Aorta (tissue), 5 donors: Measurements from ENCODE around the gene RAET1L. TPM values are rescaled to one million over a fixed set of nuclear protein-coding genes. Genes with fewer than 3 reads are reported as not detected.
"Not testable (repeated sequence)": the region's sequence is repeated elsewhere in the genome, so short reads cannot be mapped to it uniquely, and the experiment has no call there.

Experiments
- ATAC-seq: fragments of 200-7000 bp; cut with Tn5 transposase; one replicate; pipeline ENCODE4 v1.9.1; 2022; ENCODE audit warnings: moderate library complexity; ENCODE audit not compliant: low FRiP score
- DNase-seq, 2 donors: peaks; one replicate each; pipeline ENCODE4 v3.0.0-alpha.2; 2020
- H3K27ac ChIP-seq, 2 donors: one replicate each; pipeline ENCODE4 v1.5.1; 2013; ENCODE audit warnings: low read length in 2 of 2, mild to moderate bottlenecking in 2 of 2, moderate library complexity in 2 of 2, control low read depth in 1 of 2, inconsistent platforms in 1 of 2, low read depth in 1 of 2
- H3K27me3 ChIP-seq, 2 donors: one replicate each; pipeline ENCODE4 v1.6.1; 2013; ENCODE audit warnings: control low read depth in 1 of 2, low read length in 1 of 2, mild to moderate bottlenecking in 1 of 2, moderate library complexity in 1 of 2; ENCODE audit not compliant: insufficient read depth in 2 of 2, control insufficient read depth in 1 of 2
- H3K36me3 ChIP-seq, 2 donors: one replicate each; pipeline ENCODE4 v1.6.1; 2013; ENCODE audit warnings: control low read depth in 1 of 2, low read length in 1 of 2, mild to moderate bottlenecking in 1 of 2; ENCODE audit not compliant: insufficient read depth in 2 of 2, control insufficient read depth in 1 of 2
- H3K4me1 ChIP-seq, 2 donors: one replicate each; pipeline ENCODE4 v1.6.1; 2013; ENCODE audit warnings: low read length in 2 of 2, control low read depth in 1 of 2, mild to moderate bottlenecking in 1 of 2, moderate library complexity in 1 of 2; ENCODE audit not compliant: insufficient read depth in 2 of 2, control insufficient read depth in 1 of 2
- H3K4me3 ChIP-seq, 2 donors: one replicate each; pipeline ENCODE4 v1.5.1; 2013; ENCODE audit warnings: low read length in 2 of 2, control low read depth in 1 of 2, mild to moderate bottlenecking in 1 of 2
- H3K9me3 ChIP-seq: one replicate; pipeline ENCODE4 v1.6.1; 2013; ENCODE audit warnings: mild to moderate bottlenecking, low read length; ENCODE audit not compliant: control insufficient read depth
- WGBS, 2 donors: extraction: QIAGEN DNeasy Blood & Tissue Kit; methylation state at CpG; one replicate each; pipeline ENCODE4 v1.1.7; 2013; 5-methylcytosine and 5-hydroxymethylcytosine counted together
- intact Hi-C, 2 donors: fragments of 100-400 bp; cut with DNase I; formaldehyde crosslinking; loops; one replicate each; pipeline versions ENCODE4 v1.14.2 to v1.15.0; 2022
- long read RNA-seq, 2 donors: library from polyadenylated mRNA; unstranded; transcript quantifications; one replicate each; pipeline ENCODE4 v2.0.0, GENCODE V29; 2020 to 2021
- polyA plus RNA-seq, 2 donors: library from polyadenylated mRNA; stranded (reverse); fragments of 200-250 nt; gene quantifications; one replicate each; pipeline ENCODE4 v1.2.3, GENCODE V29; 2013
- total RNA-seq, 2 donors: library from RNA; stranded (reverse); fragmentation: NEBNext Ultra II Directional; extraction: Animal tissue kit (Norgen Biotek cat#: 25700); gene quantifications; one replicate each; pipeline ENCODE4 v1.2.1, GENCODE V29; 2021
- donor health status: healthy with polysubstance abuse.
- donor health status: Bipolar disorder and iron deficiency.
- donor health status: DM: no; HTN: no; CAD: no.
- donor health status: DM: no; HTN: no; CAD: no.
- donor health status: DM: yes; HTN: yes; CAD: no.

RAET1L gene
- total RNA-seq (not detected), polyA plus RNA-seq (not detected)
- long read RNA-seq, donor 1 = 0 reads
- long read RNA-seq, donor 2 = 0 reads

GRCh38 chr6:150025201-150025917, at the start of gene RAET1L:
RAET1L (minus strand) TSS chr6:150025532; CDS start chr6:150025471, 61 bp downstream.
- 6 to 7% methylated on average over 35 to 36 of the region's 36 CpGs for WGBS, 2 donors
- ATAC-seq = peak; percentile 39
- Histone ChIP-seq H3K36me3 (no peaks in the 10 kb centered on the region), H3K27ac (no peak within 1 kb of the TSS), H3K4me3 (no peak within 1 kb of the TSS), H3K9me3 (no peaks in the 10 kb centered on the region), H3K27me3 (no peaks in the 10 kb centered on the region), H3K4me1 (no peaks in the 10 kb centered on the region)
- intact Hi-C loops = no loop called here
- peak in 1 of 2 donors; percentile 79 for DNase-seq

GRCh38 chr6:150075034-150075421, 49.7 kb upstream of the RAET1L start:
- H3K9me3 ChIP-seq = no peaks in the 10 kb centered on the region
- intact Hi-C loops = no loop called here

GRCh38 chr6:150074396-150075033, 49.2 kb upstream of the RAET1L start:
- H3K36me3 ChIP-seq, ATAC-seq, H3K9me3 ChIP-seq, DNase-seq, H3K27ac ChIP-seq, H3K4me3 ChIP-seq, H3K4me1 ChIP-seq, intact Hi-C loops, H3K27me3 ChIP-seq: not testable (repeated sequence)
- WGBS, 2 donors = 88 to 91% methylated on average over 4 of the region's 4 CpGs

More at GRCh38 chr6:150075034-150075421, 49.7 kb upstream of the RAET1L start:
- Histone ChIP-seq H3K36me3 (no peaks in the 10 kb centered on the region), H3K4me3 (no peak overlapping the region), H3K27ac (no peak overlapping the region), H3K27me3 (peaks cover 0 to 1% of the 10 kb centered on the region in 2 donors), H3K4me1 (no peaks in the 10 kb centered on the region)
- WGBS, 2 donors = 87 to 95% methylated on average over 2 of the region's 2 CpGs
- DNase-seq (no peak), ATAC-seq (no peak)

- Histone ChIP-seq H3K4me1 (no peaks in the 10 kb centered on the region), H3K27ac (no peak overlapping the region), H3K9me3 (no peaks in the 10 kb centered on the region), H3K36me3 (no peaks in the 10 kb centered on the region), H3K27me3 (peaks cover 0 to 1% of the 10 kb centered on the region in 2 donors), H3K4me3 (no peak overlapping the region)
- DNase-seq (peak; percentile 77 to 86), ATAC-seq (no peak)
- 63 to 65% methylated on average over 7 to 8 of the region's 8 CpGs for WGBS, 2 donors
- intact Hi-C loops = no loop called here
Observed at GRCh38 chr6:150072201-150072600, 46.9 kb upstream of the RAET1L start.

- Histone ChIP-seq H3K4me1 (no peaks in the 10 kb centered on the region), H3K4me3 (no peak overlapping the region), H3K9me3 (no peaks in the 10 kb centered on the region), H3K36me3 (no peaks in the 10 kb centered on the region), H3K27ac (no peak overlapping the region), H3K27me3 (no peaks in the 10 kb centered on the region)
- no peak for DNase-seq
- ATAC-seq = no peak
- 79 to 83% methylated on average over 3 of the region's 3 CpGs for WGBS, 2 donors
- intact Hi-C loops = no loop called here
Observed at GRCh38 chr6:150070236-150070818, 45.0 kb upstream of the RAET1L start.

- no peak overlapping the region for H3K27ac ChIP-seq
- H3K9me3 ChIP-seq = no peaks in the 10 kb centered on the region
- H3K4me3 ChIP-seq = no peak overlapping the region
- 85 to 89% methylated on average over 11 of the region's 11 CpGs for WGBS, 2 donors
- no peak for ATAC-seq
- H3K27me3 ChIP-seq = no peaks in the 10 kb centered on the region
- no peaks in the 10 kb centered on the region for H3K36me3 ChIP-seq
- no peaks in the 10 kb centered on the region for H3K4me1 ChIP-seq
- intact Hi-C loops = no loop called here
- DNase-seq = no peak
Observed at GRCh38 chr6:150069706-150070105, 44.4 kb upstream of the RAET1L start.

GRCh38 chr6:150068720-150069648, 43.7 kb upstream of the RAET1L start, which contains the start of gene ULBP3:
ULBP3 (minus strand) TSS chr6:150069121; CDS start chr6:150069066, 55 bp downstream.
- no peaks in the 10 kb centered on the region for H3K36me3 ChIP-seq
- WGBS, 2 donors = 5 to 6% methylated on average over 61 to 72 of the region's 72 CpGs
- peak within 1 kb of the TSS; percentile 37 to 84 for H3K4me3 ChIP-seq
- intact Hi-C loops = no loop called here
- no peaks in the 10 kb centered on the region for H3K27me3 ChIP-seq
- no peaks in the 10 kb centered on the region for H3K9me3 ChIP-seq
- H3K4me1 ChIP-seq = no peaks in the 10 kb centered on the region
- peak; percentile 92 for ATAC-seq
- peak within 1 kb of the TSS in 1 of 2 donors; percentile 29 for H3K27ac ChIP-seq
- DNase-seq = peak; percentile 93 to 97

DNA sequence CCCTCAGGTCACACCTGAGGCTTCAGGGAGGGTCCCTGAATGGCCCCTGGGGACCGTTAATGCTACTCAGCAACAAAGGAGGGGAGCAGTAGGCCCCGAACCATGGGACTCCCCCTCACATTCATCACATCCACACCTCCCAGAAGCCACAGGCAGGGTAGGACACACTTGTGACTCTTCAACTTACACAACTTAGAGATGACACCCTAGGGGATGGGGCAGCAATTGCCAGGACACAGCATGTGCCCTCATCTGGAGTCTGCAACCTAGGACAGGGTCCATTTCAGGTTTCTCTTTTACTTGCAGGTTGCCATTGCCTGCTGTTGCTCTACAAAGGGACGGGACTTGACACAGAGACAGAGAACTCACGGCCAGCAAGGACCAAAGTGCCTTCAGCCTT, 42.8 kb upstream of the RAET1L start:
- ATAC-seq (no peak), DNase-seq (no peak)
- no peak overlapping the region for H3K27ac ChIP-seq
- H3K4me1 ChIP-seq = no peaks in the 10 kb centered on the region
- H3K4me3 ChIP-seq = peak overlapping the region in 1 of 2 donors; percentile 84
- no peaks in the 10 kb centered on the region for H3K36me3 ChIP-seq
- intact Hi-C loops = no loop called here
- H3K9me3 ChIP-seq = no peaks in the 10 kb centered on the region
- H3K27me3 ChIP-seq = no peaks in the 10 kb centered on the region
- 44 to 47% methylated on average over 4 of the region's 4 CpGs for WGBS, 2 donors
